Endothelial cell (in vitro differentiated cells): ENCODE measurements around the gene SNN. TPM values are rescaled to one million over a fixed set of nuclear protein-coding genes. Genes with fewer than 3 reads are reported as not detected.

ENCODE experiments used
- DNase-seq: peaks from one replicate; pipeline ENCODE4 v3.0.0; 2021; ENCODE audit warnings: low spot score
- H3K27ac Mint-ChIP-seq: one replicate; pipeline ENCODE4 v1.8.0; 2021; ENCODE audit warnings: mixed read lengths, inconsistent platforms; ENCODE audit not compliant: unreplicated experiment
- H3K27me3 Mint-ChIP-seq: one replicate; pipeline ENCODE4 v1.8.0; 2021; ENCODE audit warnings: mild to moderate bottlenecking, moderate library complexity, mixed read lengths, inconsistent platforms; ENCODE audit not compliant: unreplicated experiment
- H3K36me3 Mint-ChIP-seq: one replicate; pipeline ENCODE4 v1.8.0; 2021; ENCODE audit warnings: mild to moderate bottlenecking, low read depth, mixed read lengths, inconsistent platforms; ENCODE audit not compliant: unreplicated experiment
- H3K4me1 Mint-ChIP-seq: one replicate; pipeline ENCODE4 v1.8.0; 2021; ENCODE audit warnings: mild to moderate bottlenecking, mixed read lengths, inconsistent platforms; ENCODE audit not compliant: unreplicated experiment
- H3K4me3 Mint-ChIP-seq: one replicate; pipeline ENCODE4 v1.8.0; 2021; ENCODE audit warnings: mild to moderate bottlenecking, mixed read lengths, inconsistent platforms; ENCODE audit not compliant: unreplicated experiment
- H3K9me3 Mint-ChIP-seq: one replicate; pipeline ENCODE4 v1.8.0; 2021; ENCODE audit warnings: mixed read lengths, inconsistent platforms; ENCODE audit not compliant: unreplicated experiment
- total RNA-seq: library from RNA; stranded (reverse); fragmentation: NEBNext Ultra II Directional; extraction: Animal tissue kit (Norgen Biotek cat#: 25700); gene quantifications from one replicate; pipeline ENCODE4 v1.2.1, GENCODE V29; 2021; ENCODE audit not compliant: unreplicated experiment
- TF ChIP-seq, protein P1 (sequence below): fragments of 200-600 bp; sonication (generic); IDR thresholded peaks from one replicate; pipeline ENCODE4 v1.5.0; 2021; ENCODE audit warnings: antibody characterized with exemption; ENCODE audit not compliant: unreplicated experiment

The SNN gene
- total RNA-seq, 1 donor from 2014 or later = 163 TPM

DNA sequence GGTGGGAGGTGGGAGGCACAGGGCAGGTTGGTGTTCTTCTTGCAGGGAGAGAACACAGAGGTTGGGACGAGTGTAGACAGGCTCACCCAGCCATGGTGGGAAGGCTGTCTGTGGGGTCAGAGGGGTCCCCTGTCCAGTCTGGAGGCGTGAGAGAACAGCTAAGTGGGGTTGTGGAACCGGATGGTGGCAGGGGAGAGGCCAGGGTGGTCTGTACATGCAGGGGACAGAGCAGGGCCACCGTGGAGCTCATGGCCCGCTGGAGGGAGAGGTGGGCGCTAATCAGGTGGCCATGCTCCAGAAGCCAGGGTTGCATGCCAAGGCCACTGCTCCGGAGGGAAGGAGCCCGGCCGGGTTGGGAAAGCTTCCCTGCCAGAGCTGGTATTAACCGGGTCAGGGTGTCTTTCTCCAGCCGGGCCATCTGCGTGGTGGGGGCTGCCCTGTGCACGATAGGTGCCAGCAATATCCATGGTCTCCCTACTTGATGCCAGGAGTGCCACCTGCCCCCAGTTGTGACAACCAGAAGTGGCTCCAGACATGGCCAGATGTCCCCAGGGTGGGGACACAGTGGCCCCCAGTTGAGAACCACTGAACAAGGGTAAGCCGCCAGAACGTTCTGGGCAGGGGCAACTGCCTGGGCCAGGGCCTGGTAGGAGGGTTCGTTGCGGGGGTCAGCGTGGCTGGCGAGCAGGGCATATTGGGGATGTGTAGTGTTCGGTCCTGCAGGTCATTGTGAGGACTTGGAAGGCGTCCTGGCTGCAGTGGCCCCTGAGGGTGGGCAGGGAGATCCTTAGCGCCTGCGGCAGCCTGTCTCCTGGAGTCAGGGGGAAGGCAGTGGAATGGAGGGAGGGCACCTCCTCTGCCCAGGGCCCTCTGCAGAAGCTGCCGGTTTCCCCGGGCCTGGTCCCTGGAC, 5.1 kb downstream of the SNN start:
- Mint-ChIP-seq H3K9me3 (no peaks in the 10 kb centered on the region), H3K4me3 (peak overlapping the region; percentile 37), H3K36me3 (peaks cover 20% of the 10 kb centered on the region), H3K27me3 (peaks cover 30% of the 10 kb centered on the region), H3K27ac (peak overlapping the region; percentile 88), H3K4me1 (peaks cover 74% of the 10 kb centered on the region)
- TF ChIP-seq, protein P1, sequence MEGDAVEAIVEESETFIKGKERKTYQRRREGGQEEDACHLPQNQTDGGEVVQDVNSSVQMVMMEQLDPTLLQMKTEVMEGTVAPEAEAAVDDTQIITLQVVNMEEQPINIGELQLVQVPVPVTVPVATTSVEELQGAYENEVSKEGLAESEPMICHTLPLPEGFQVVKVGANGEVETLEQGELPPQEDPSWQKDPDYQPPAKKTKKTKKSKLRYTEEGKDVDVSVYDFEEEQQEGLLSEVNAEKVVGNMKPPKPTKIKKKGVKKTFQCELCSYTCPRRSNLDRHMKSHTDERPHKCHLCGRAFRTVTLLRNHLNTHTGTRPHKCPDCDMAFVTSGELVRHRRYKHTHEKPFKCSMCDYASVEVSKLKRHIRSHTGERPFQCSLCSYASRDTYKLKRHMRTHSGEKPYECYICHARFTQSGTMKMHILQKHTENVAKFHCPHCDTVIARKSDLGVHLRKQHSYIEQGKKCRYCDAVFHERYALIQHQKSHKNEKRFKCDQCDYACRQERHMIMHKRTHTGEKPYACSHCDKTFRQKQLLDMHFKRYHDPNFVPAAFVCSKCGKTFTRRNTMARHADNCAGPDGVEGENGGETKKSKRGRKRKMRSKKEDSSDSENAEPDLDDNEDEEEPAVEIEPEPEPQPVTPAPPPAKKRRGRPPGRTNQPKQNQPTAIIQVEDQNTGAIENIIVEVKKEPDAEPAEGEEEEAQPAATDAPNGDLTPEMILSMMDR = no peak
- no peak for DNase-seq

DNA sequence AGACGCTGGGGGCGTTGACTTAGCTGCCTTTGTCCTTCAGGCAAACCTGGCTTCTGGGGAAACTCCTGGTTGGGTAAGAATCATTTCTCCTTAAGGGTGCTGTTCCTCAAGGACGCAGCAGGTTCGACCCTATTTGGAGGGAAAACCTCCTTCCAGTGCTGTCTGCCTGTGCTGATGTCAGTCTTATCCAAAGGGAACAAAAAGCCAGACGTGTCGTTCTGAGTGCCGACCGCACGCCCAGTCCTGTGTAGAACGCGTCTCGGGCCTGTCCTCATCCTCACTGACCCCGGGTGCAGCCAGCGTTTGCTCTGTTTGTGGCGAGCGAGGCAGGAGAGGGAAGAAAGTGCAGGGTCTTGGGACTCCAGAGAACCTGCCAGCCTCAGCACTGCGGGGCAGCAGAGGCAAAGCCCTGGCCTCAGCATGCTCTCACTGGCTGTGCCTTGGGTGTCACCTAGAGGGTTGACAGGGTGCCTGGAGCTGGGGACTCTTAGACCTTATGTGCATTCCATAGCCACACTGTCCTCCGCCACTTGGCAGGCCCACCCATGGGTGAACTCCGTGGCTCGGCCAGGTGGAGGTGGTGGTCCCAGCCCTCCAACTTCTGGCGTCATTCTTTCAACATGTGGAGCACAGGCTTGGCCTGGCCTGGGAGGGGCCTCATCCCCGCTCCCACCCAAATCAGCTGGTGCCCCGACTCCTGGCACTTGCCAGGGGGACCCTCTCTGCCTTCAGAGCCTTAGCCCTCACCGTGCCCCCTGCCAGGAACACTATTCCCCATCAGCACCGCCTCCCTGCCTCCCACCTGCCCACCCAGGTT, 6.0 kb downstream of the SNN start:
- Mint-ChIP-seq H3K27me3 (peaks cover 30% of the 10 kb centered on the region), H3K9me3 (no peaks in the 10 kb centered on the region), H3K36me3 (peaks cover 24% of the 10 kb centered on the region), H3K4me1 (peaks cover 74% of the 10 kb centered on the region), H3K4me3 (no peak overlapping the region), H3K27ac (no peak overlapping the region)
- TF ChIP-seq, protein P1 = no peak
- DNase-seq = no peak

DNA sequence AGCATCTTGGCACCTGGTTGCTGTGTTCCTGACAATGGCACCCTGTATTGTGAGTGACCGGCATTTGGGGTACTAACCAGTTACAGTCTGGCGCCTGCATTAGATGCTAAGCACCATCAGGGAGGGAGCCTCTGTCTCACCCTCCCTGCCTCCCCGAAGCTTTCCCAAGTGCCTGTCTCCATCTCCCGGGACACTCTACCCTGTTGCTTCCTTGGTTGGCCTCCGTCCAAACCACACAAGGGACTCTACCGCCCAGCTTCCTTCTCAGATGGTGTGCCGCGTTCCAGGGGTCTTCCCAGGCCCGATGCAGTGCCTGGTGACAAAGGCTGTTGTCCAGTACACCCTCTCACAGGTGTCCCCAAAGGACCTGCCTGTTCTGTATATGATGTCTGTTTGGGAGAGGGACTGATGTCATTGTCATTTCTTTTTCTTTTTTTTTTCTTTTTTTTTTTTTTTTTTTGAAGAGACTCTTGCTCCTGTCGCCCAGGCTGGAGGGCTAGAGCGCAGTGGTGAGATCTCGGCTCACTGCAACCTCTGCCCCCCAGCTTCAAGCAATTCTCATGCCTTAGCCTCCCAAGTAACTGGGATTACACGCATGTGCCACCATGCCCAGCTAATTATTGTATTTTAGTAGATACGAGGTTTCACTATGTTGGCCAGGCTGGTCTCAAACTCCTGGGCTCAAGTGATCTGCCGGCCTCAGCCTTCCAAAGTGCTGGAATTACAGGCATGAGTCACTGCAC, 6.7 kb downstream of the SNN start:
- Mint-ChIP-seq H3K4me1 (peaks cover 67% of the 10 kb centered on the region), H3K9me3 (no peaks in the 10 kb centered on the region), H3K36me3 (peaks cover 24% of the 10 kb centered on the region), H3K4me3 (peak overlapping the region; percentile 73), H3K27me3 (peaks cover 29% of the 10 kb centered on the region), H3K27ac (peak overlapping the region; percentile 73)
- no peak for DNase-seq
- TF ChIP-seq, protein P1 = no peak

DNA sequence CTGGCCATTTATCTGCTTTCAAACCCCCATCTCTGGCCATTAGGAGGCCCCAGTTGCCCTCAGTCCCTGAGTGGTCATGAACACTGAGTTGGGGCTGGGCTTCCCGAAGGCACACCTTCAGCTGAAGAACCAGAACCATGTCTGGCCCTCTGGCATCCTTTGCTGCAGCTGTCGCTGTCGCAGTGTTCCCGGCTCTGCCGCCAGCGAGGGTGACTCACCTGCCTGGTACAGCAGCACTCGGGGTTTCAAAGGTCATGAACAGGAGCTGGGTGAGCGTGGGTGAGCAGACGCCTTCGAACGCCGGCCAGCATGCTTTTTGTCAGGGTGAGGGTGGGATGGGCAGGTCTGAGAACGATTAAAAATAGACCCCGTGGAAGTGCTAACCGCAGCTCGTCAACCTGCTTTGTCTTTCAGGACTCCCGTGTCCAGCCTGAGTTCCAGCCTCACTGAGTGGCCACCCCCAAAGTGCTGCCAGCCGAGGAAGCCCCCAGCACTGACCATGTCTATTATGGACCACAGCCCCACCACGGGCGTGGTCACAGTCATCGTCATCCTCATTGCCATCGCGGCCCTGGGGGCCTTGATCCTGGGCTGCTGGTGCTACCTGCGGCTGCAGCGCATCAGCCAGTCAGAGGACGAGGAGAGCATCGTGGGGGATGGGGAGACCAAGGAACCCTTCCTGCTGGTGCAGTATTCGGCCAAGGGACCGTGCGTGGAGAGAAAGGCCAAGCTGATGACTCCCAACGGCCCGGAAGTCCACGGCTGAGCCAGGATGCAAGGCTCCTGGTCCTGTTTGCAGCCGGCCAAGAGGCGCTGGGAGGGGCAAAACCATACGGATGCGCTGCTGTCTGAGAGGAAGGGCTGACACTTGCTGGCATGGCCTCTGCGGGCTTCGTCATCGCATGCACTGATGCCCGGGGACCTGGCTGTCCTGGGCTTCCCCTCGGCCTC, 7.6 kb downstream of the SNN start:
- Mint-ChIP-seq H3K9me3 (no peaks in the 10 kb centered on the region), H3K4me3 (no peak overlapping the region), H3K36me3 (peaks cover 24% of the 10 kb centered on the region), H3K4me1 (peaks cover 58% of the 10 kb centered on the region), H3K27me3 (peaks cover 24% of the 10 kb centered on the region), H3K27ac (peak overlapping the region; percentile 67)
- TF ChIP-seq, protein P1 = no peak
- DNase-seq = no peak
